Activated T-cell treated with anti-CD3 and anti-CD28 coated beads, Interleukin-2, amount 50 U/mL, for 1 hour (primary cell): ENCODE measurements around the gene ADAMTS16.

Source experiments
- DNase-seq: peaks from one replicate; pipeline ENCODE4 v3.0.0-alpha.2; 2020

The ADAMTS16 gene

DNA sequence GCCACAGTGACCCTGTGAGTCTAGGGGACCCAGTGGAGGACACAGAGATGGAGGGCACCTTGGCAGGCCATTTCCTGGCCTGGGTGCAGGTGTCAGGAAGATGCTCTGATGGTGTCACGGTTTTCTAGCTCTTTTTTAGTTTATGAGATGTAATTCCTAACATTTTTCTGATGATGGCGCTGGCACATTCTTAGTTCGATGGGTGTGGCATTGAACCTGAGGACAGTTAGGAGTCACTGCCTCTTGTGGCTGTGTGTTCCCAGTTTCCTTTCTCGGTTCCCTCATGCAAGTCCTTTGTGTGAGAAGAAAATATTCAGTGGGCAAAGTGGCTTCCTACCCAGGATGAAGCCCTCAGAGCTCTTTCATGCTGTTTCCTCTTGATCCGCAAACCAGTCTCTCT is 152.9 kb downstream of the ADAMTS16 start:
- no peak for DNase-seq

GRCh38 chr5:5294429-5294828 is 154.3 kb downstream of the ADAMTS16 start:
- DNase-seq: no peak

DNA sequence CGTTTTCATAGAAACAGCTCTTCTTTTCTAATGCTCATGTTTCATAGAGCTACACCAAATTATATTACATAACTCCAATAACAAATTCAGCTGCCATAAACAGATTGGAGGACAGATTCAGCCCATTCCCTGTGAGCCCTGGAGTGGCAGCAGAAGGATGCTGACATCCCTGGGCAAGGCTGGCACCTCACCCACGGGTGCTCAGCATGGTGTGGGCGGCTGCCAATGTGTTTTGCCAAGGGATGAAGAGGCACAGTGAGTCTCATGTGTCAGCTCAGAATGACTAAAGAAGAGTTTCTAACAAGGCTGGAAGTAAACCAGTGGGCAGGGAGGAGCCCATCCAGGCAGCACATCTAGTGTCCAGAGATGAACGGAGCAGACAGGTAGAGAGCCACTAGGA is 155.2 kb downstream of the ADAMTS16 start:
- no peak for DNase-seq

DNA sequence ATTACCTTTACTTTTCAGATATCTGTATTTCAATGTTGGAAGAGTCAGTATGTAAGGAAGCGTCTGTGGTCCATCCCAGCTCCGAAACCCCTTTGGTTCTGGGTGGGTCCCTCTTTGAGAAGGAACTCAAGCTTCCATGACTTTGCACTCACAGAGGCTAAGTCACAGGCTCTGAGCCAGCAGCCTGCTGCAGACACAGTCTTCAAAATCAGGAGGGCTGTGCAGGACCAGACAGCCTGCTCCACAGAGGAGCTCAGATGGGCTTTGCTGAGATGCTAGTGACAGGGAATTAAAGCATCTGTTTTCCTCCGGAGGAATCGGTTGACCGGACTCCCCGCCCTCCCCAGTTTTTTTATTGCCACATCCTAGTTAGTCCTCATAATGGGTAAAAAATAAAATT is 155.9 kb downstream of the ADAMTS16 start:
- no peak for DNase-seq

- DNase-seq: no peak
Measured at GRCh38 chr5:5297432-5298067, 157.4 kb downstream of the ADAMTS16 start.

DNA sequence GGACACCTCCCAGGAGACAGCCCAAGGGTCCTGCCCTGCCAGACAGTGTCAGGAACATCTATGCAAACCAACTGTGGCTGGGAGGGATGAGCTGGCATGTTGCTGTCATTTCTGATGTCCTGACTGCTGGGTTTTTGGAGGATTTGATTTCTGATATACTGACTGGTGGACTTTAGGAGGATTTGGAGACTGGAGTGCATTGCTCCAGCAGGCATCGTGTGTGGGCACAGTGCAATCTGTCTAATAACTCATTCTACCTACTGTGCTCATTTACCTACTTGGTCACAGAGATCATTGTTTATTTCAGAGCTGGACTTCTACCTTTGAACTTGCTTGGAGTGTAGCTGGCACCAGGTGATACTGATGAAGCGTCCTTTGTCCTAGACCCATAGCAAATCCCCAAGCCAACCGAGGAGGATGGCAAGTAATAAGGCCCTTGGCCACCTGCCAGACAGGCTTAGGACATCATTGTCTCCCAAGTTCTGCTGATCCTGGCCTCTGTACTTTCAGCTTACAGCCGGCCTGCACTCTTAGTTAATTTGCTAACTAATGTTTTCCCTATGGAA is 158.0 kb downstream of the ADAMTS16 start:
- DNase-seq: no peak

DNA sequence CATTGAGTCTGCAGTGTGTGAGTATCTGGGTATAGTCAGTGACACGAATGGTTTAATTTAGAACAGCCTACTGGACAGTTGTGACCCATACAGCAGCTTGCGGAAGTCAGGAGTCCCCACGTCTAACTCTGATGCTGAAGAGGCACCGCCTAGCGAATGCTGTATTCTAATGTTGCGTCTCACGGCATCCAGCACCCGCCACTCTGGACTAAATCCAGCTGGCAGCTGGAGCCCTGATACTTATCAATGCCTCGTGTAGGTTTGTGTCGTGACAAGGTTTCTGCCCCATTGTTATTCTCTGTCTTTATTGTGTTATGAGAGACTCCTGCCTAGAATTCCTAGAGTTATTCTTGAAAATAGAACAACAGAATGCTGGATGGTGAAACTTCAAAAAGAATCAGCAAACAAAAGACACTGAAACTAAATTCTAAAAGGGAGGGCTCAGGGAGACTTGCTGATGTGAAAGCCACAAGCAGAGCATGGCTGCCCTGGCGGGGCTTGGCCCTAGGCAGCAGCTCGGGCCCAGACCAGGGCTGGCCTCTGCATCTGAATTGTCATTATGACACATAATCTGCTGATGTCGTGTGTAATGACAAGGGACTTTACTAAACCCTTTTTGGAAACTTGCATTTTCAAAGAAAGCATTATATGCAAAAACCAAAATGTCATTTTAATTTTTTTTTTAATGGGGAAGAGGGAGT is 158.9 kb downstream of the ADAMTS16 start:
- DNase-seq: no peak

- no peak for DNase-seq
Measured at GRCh38 chr5:5301176-5301575, 161.0 kb downstream of the ADAMTS16 start.

GRCh38 chr5:5302201-5302600 is 162.1 kb downstream of the ADAMTS16 start:
- no peak for DNase-seq

- DNase-seq: no peak
Measured at GRCh38 chr5:5303242-5303641, 163.1 kb downstream of the ADAMTS16 start.

- DNase-seq: no peak
Measured at GRCh38 chr5:5304361-5305020, 164.4 kb downstream of the ADAMTS16 start.

GRCh38 chr5:5306696-5307095 is 166.6 kb downstream of the ADAMTS16 start:
- DNase-seq: no peak

DNA sequence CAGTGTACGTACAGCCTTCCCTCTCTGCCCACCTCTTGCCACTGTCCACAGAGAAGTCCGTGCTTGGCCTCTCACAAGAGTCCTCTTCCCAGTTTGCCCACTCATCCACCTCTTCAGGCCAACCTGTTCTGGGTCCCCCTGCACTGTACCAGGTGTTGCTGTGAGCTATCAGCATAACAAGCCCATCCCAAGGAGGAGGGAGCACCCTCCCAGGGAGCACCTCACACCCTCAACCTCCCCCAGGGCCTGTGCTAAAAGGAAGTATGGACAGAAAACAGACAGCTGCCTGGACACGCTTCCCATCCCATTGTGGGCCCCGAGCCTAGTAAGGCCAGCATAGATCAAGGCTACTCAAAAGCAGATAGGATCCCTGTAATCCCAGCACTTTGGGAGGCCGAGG is 168.2 kb downstream of the ADAMTS16 start:
- no peak for DNase-seq

- DNase-seq: no peak
Measured at GRCh38 chr5:5309645-5310044, 169.5 kb downstream of the ADAMTS16 start.

GRCh38 chr5:5313101-5313635 is 173.0 kb downstream of the ADAMTS16 start:
- DNase-seq: no peak

DNA sequence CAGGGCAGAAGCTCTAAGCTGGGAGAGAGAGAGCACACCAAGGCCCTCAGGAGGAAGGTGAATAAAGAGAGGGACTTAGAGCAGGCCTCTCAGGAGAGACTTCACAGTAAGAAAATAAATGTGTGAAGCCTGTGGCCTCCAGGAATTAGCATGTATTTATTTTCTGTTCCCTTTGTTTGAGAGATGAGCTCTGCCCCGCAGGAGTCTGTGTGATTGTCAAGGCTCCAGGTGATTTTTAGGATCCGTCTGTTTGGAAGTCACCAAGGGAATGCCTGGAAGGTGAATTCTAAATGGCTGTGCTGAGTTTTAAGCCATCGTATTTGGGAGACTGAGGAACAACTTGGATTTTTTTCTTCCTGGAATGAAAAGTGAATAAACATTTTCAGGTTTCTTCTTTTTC is 174.0 kb downstream of the ADAMTS16 start:
- DNase-seq: no peak

GRCh38 chr5:5314626-5315025 is 174.5 kb downstream of the ADAMTS16 start:
- DNase-seq: no peak

GRCh38 chr5:5315068-5315980 is 175.2 kb downstream of the ADAMTS16 start:
- no peak for DNase-seq

- DNase-seq: no peak
Measured at GRCh38 chr5:5316334-5316733, 176.2 kb downstream of the ADAMTS16 start.

- DNase-seq: no peak
Measured at GRCh38 chr5:5317976-5318375, 177.8 kb downstream of the ADAMTS16 start.

GRCh38 chr5:5318426-5319190 is 178.5 kb downstream of the ADAMTS16 start:
- no peak for DNase-seq
